Heart left ventricle (tissue), 16 donors: ENCODE data around the gene MYOM1. TPM values are rescaled to one million over a fixed set of nuclear protein-coding genes. Genes with fewer than 3 reads are reported as not detected.

Experiments used
- ATAC-seq, 4 donors: fragments of 200-7000 bp; cut with Tn5 transposase; one replicate each; pipeline ENCODE4 v1.9.1; 2020 to 2022; ENCODE audit warnings: moderate library complexity in 4 of 4, mild to moderate bottlenecking in 3 of 4, moderate number of reproducible peaks in 1 of 4
- DNase-seq, 5 donors: peaks; one replicate each; pipeline ENCODE4 v3.0.0-alpha.2; 2020
- H3K27ac ChIP-seq, 12 donors: fragments of 200-600 bp; sonication (generic) in 4 of 12; one replicate each; pipeline versions ENCODE4 v1.5.0 to v1.8.0; 2016 to 2022; ENCODE audit warnings: mild to moderate bottlenecking in 2 of 12
- H3K27me3 ChIP-seq, 9 donors: fragments of 200-600 bp; sonication (generic) in 2 of 9; one replicate each; pipeline versions ENCODE4 v1.5.1 to v1.8.0; 2016 to 2022; ENCODE audit warnings: mild to moderate bottlenecking in 3 of 9
- H3K36me3 ChIP-seq, 9 donors: fragments of 200-600 bp; sonication (generic) in 2 of 9; one replicate each; pipeline versions ENCODE4 v1.5.0 to v1.8.0; 2018 to 2022; ENCODE audit warnings: mild to moderate bottlenecking in 2 of 9
- H3K4me1 ChIP-seq, 12 donors: fragments of 200-600 bp; sonication (generic) in 4 of 12; one replicate each; pipeline versions ENCODE4 v1.5.0 to v1.8.0; 2016 to 2022; ENCODE audit warnings: mild to moderate bottlenecking in 3 of 12
- H3K4me3 ChIP-seq, 12 donors: fragments of 200-600 bp; sonication (generic) in 4 of 12; one replicate each; pipeline versions ENCODE4 v1.5.0 to v1.8.0; 2017 to 2022; ENCODE audit warnings: mild to moderate bottlenecking in 9 of 12, moderate library complexity in 4 of 12
- H3K9me3 ChIP-seq, 12 donors: fragments of 200-600 bp; sonication (generic) in 4 of 12; one replicate each; pipeline versions ENCODE4 v1.5.0 to v1.8.0; 2016 to 2022; ENCODE audit warnings: mild to moderate bottlenecking in 1 of 12
- POLR2A ChIP-seq, 2 donors: fragments of 450-650 bp; IDR thresholded peaks; one replicate each; pipeline ENCODE4 v1.6.1; 2017; ENCODE audit warnings: antibody characterized with exemption in 2 of 2, mild to moderate bottlenecking in 2 of 2, moderate library complexity in 2 of 2
- WGBS, 4 donors: extraction: QIAGEN DNeasy Blood & Tissue Kit in 2 of 4; methylation state at CpG; one replicate each; pipeline versions ENCODE4 v1.1.5 to v1.1.7; 2013 to 2018; 5-methylcytosine and 5-hydroxymethylcytosine counted together
- intact Hi-C, 10 donors: fragments of 100-400 bp; cut with DNase I; formaldehyde crosslinking; loops; one replicate each; pipeline versions ENCODE4 v1.11.1 to v1.14.2; 2022
- polyA plus RNA-seq, 2 donors: library from polyadenylated mRNA; stranded (reverse); fragments of 200-250 nt; gene quantifications; one replicate each; pipeline ENCODE4 v1.2.3, GENCODE V29; 2013
- total RNA-seq, 9 donors: library from RNA; depleted of rRNA in 2 of 9; stranded (reverse); fragments of >200 nt in 2 of 9; fragmentation: NEBNext Ultra II Directional in 3 of 9; extraction: Animal tissue kit (Norgen Biotek cat#: 25700) in 3 of 9; gene quantifications; one replicate each; pipeline versions ENCODE4 v1.1.0 to v1.2.4, GENCODE V29; 2016 to 2023
- TF ChIP-seq, protein P1 (sequence below), 12 donors: fragments of 200-600 bp; sonication (generic) in 4 of 12; IDR thresholded peaks; one replicate each; pipeline versions ENCODE4 v1.5.0 to v1.8.0; 2018 to 2022; ENCODE audit warnings: antibody characterized with exemption in 12 of 12, mild to moderate bottlenecking in 5 of 12
- donor health status: ischemic (EF 13 %, LVEDD 7.1; RV severe dilation, severe dysfunction).
- donor health status: healthy with polysubstance abuse.
- donor health status: DM: no; HTN: yes; CAD: no.
- donor health status: DM: no; HTN: no; CAD: no.
- donor health status: ischemic (EF 25% LVEDD 6.9; RV normal size, moderate dysfunction).
- donor health status: ischemic (EF 25% LVEDD 5.7; RV mildly dilated, moderate dysfunction).
- donor health status: healthy.
- donor health status: DM: yes; HTN: yes; CAD: no.
- donor health status: ischemic (EF 35%, LVEDD 5.7; RV mildly dilated, moderate dysfunction).
- donor health status: nonischemic (EF 11% LVEDD 7.7; RV severe dilation, severe dysfunction).
- donor health status: DM: yes; HTN: yes; CAD: no.
- donor health status: PGD.
- donor health status: ischemic (EF 29% LVEDD 5.4; RV normal size, mild dysfunction).
- donor health status: nonischemic (EF 23%, LVEDD 6.1; RV moderate dilation, normal function).

MYOM1 gene
- total and polyA plus RNA-seq, 11 donors, result 112 to 1,344 (median 801) TPM

DNA sequence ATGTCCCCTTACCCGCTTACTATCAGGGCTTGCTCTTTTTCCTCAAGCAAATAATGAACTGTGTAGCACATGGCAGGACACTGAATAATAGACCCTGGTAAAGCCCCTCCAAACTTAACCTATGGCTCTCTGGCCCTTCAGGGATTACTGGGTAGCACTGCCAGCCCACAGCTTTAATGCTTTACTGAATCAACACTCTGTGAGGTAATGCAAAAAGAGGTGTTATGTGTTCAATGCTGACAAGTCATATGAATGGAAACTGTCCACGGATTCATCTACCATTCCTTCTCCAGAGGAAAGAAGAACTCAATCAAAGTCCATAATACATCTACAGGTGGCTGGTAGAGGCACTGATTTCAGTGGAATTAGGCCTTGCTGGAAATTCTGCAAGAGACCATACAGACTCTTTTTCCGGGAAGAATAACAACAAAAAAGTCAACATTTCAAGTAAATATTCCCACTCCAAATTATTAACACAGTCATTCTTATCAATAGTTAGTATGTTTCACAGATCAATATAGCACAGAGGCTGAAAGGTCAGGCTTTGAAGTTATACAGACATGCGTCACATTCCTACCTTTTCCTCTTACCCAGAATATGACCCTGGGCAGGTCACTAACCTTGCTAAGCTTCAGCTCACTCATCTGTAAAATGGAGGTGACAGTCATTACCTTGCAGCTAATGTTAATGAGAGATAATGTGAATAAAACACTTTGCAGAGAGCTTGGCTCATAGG, 13.8 kb upstream of the MYOM1 start:
- TF ChIP-seq, protein P1, sequence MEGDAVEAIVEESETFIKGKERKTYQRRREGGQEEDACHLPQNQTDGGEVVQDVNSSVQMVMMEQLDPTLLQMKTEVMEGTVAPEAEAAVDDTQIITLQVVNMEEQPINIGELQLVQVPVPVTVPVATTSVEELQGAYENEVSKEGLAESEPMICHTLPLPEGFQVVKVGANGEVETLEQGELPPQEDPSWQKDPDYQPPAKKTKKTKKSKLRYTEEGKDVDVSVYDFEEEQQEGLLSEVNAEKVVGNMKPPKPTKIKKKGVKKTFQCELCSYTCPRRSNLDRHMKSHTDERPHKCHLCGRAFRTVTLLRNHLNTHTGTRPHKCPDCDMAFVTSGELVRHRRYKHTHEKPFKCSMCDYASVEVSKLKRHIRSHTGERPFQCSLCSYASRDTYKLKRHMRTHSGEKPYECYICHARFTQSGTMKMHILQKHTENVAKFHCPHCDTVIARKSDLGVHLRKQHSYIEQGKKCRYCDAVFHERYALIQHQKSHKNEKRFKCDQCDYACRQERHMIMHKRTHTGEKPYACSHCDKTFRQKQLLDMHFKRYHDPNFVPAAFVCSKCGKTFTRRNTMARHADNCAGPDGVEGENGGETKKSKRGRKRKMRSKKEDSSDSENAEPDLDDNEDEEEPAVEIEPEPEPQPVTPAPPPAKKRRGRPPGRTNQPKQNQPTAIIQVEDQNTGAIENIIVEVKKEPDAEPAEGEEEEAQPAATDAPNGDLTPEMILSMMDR (IDR thresholded peaks at IDR 0.05), result no peak
- TF ChIP-seq POLR2A (IDR thresholded peaks at IDR 0.05), result no peak
- DNase-seq (no peak), ATAC-seq (no peak)
- intact Hi-C loops, result loop anchor here in 2 of 10 donors (10.0 kb wide), 3 partner anchors 49 to 89 kb away; no protein-coding TSS in a partner anchor
- H3K4me1 ChIP-seq, result peaks cover 0 to 12% (median 0%) of the 10 kb centered on the region in 12 donors
- H3K36me3 ChIP-seq, result no peaks in the 10 kb centered on the region
- H3K4me3 ChIP-seq, result no peak overlapping the region
- whole genome bisulfite sequencing, 4 donors, result 87 to 89% (median 89%) methylated on average over 4 of the region's 4 CpGs
- no peaks in the 10 kb centered on the region for H3K9me3 ChIP-seq
- H3K27me3 ChIP-seq, result no peaks in the 10 kb centered on the region
- H3K27ac ChIP-seq, result no peak overlapping the region

DNA sequence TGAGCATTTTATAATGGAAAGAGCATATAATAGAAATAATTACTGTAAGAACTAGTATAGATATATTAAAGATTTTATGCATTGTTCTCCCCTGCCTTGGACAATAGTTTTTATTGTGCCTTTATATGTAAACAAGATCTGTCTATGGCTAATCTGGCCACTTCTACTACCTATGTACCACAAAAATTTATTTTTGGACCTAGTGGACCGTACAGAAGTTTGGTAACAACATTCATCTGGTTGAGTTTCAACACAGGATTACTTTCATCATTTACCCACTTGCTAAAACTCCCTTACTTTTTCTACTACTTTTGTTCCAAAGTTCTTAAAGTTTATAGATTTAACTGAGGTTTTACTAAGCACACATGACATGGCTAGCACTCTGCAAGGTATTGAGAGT, 13.2 kb upstream of the MYOM1 start:
- H3K9me3 ChIP-seq, result no peaks in the 10 kb centered on the region
- no peak overlapping the region for H3K27ac ChIP-seq
- no peak for DNase-seq
- WGBS, 4 donors, result 71 to 91% (median 74%) methylated on average over 1 of the region's 1 CpG
- no peak for TF ChIP-seq POLR2A (IDR thresholded peaks at IDR 0.05)
- TF ChIP-seq, protein P1 (IDR thresholded peaks at IDR 0.05), result no peak
- H3K4me1 ChIP-seq, result peaks cover 0 to 12% (median 0%) of the 10 kb centered on the region in 12 donors
- H3K36me3 ChIP-seq, result no peaks in the 10 kb centered on the region
- no peak overlapping the region for H3K4me3 ChIP-seq
- H3K27me3 ChIP-seq, result no peaks in the 10 kb centered on the region
- intact Hi-C loops, result loop anchor here in 2 of 10 donors (10.0 kb wide), 3 partner anchors 48 to 88 kb away; no protein-coding TSS in a partner anchor
- ATAC-seq, result no peak

DNA sequence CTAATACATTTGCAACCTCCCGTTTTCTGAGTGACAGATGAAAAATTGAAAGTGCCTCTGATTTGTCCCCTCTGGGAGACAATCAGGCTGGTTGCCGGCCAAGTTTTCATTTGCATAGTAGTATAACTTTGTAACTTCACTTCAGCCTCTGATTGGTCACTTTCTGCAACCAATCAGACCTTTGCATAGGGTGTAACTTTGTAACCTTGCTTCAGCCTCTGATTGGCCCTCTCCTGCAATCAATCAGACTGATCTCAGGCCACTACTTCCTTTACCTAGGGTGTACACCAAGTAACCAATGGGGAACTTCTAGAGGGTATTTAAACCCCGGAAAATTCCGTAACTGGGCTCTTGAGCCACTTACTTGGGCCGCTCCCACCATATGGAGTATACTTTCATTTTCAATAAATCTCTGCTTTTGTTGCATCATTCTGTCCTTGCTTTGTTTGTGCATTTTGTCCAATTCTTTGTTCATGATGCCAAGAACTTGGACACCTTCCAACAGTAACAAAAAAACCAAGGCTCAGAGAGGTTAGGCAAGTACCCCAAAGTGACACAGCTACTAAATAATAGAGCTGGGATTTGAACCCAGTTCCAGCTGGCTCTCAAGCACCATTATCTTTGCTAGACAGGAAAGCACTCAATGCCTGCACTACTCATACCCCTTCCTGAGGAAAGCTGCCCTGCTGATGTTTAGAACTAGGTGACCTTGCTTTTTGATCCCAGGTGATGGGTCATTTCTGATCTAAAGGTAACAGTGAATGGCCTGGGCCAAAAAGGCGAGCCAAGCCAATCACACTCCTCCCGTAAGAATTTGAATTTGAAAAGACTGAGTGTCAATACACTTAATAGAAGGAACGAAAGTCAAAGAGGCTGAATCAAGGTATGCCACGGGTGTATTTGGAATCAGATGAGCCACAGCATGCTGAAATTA, 10.9 kb upstream of the MYOM1 start:
- ATAC-seq (no peak), DNase-seq (no peak)
- Histone ChIP-seq H3K9me3 (no peaks in the 10 kb centered on the region), H3K27me3 (no peaks in the 10 kb centered on the region), H3K36me3 (no peaks in the 10 kb centered on the region), H3K4me3 (no peak overlapping the region), H3K4me1 (peaks cover 0 to 10% (median 0%) of the 10 kb centered on the region in 12 donors), H3K27ac (no peak overlapping the region)
- TF ChIP-seq, protein P1 (IDR thresholded peaks at IDR 0.05), result no peak
- TF ChIP-seq POLR2A (IDR thresholded peaks at IDR 0.05), result no peak
- intact Hi-C loops, result loop anchor here in 2 of 10 donors (10.0 kb wide), 3 partner anchors 46 to 86 kb away; no protein-coding TSS in a partner anchor
- 87 to 90% (median 89%) methylated on average over 9 of the region's 9 CpGs for WGBS, 4 donors

DNA sequence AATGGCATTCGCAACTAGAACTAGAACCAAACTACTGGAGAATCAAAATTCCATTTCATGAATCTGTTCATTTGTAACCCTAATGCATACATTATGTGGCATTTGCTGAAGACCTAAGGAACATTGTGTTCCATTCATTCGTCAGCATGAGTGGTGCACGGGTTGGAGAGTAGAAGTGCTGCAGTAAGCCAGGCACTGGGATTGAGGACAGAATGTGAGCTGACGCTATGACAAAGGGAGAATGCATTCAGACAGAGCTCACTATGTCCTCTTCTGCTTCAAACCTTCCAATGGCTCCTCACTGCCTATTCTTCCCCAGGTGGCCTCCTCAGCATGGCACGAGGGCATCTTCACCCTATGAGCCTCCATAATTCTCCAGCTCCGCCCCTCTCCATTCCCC, 6.3 kb upstream of the MYOM1 start:
- intact Hi-C loops, result no loop called here
- ATAC-seq, result peak in 2 of 4 donors; percentile 2 to 45
- no peaks in the 10 kb centered on the region for H3K27me3 ChIP-seq
- no peaks in the 10 kb centered on the region for H3K9me3 ChIP-seq
- WGBS, 4 donors, result 85 to 90% (median 87%) methylated on average over 6 of the region's 6 CpGs
- no peaks in the 10 kb centered on the region for H3K36me3 ChIP-seq
- no peak for DNase-seq
- H3K27ac ChIP-seq, result peak overlapping the region in 1 of 12 donors; percentile 30
- TF ChIP-seq, protein P1 (IDR thresholded peaks at IDR 0.05), result no peak
- no peak for TF ChIP-seq POLR2A (IDR thresholded peaks at IDR 0.05)
- H3K4me1 ChIP-seq, result peaks cover 0 to 10% (median 0%) of the 10 kb centered on the region in 12 donors
- no peak overlapping the region for H3K4me3 ChIP-seq
